HepG2 (cell line): ENCODE data around the gene DOCK3. TPM values are rescaled to one million over a fixed set of nuclear protein-coding genes. Genes with fewer than 3 reads are reported as not detected.

ENCODE experiments used
- ATAC-seq: fragments of 200-7000 bp; cut with Tn5 transposase; 3 replicates; pipeline ENCODE4 v1.9.1; 2020; ENCODE audit warnings: mild to moderate bottlenecking, moderate library complexity
- BruUV-seq: library from RNA; stranded (reverse); fragments of 400-500 nt; replicated peaks from 2 replicates; lab custom pipeline; 2021; lab: Mats Ljungman, UMichigan
- CTCF ChIA-PET: fragments of 300-600 bp; formaldehyde crosslinking; extraction: SDS; loops from one replicate; lab custom pipeline; 2021; ENCODE audit warnings: low total read pairs, inconsistent platforms, low intra/inter-chr PET ratio; lab: Yijun Ruan, JAX
- POLR2A ChIA-PET: fragments of 350-600 bp; sonication (Branson Sonifier 250); formaldehyde crosslinking; loops from one replicate; lab custom pipeline; 2020; ENCODE audit warnings: antibody characterized with exemption, inconsistent platforms; lab: Yijun Ruan, JAX
- DNase-seq: peaks from one replicate; pipeline ENCODE4 v3.0.0-alpha.2; 2015; ENCODE audit warnings: low spot score
- FAIRE-seq: peaks from 3 replicates; lab custom pipeline; 2011; peaks lifted over from hg19 to GRCh38; lab: Jason Lieb, UNC
- H2AFZ ChIP-seq: one replicate; pipeline ENCODE4 v1.6.1; 2011; ENCODE audit warnings: low read length, inconsistent platforms
- H3K27ac ChIP-seq: fragments of 300-600 bp; 3 replicates; pipeline ENCODE4 v1.8.0; 2011; ENCODE audit warnings: mixed run types, mild to moderate bottlenecking, mixed read lengths, low read length, inconsistent platforms; ENCODE audit not compliant: insufficient read depth; ENCODE audit errors: extremely low read length
- H3K27me3 ChIP-seq, 2 experiments: fragments of 200-600 bp in 1 of 2; 2 replicates in 1 of 2; 3 replicates in 1 of 2; pipeline versions ENCODE4 v1.6.0 to v1.8.0; 2011; ENCODE audit warnings: low read length in 2 of 2, mild to moderate bottlenecking in 2 of 2, moderate library complexity in 2 of 2, inconsistent platforms in 1 of 2; ENCODE audit not compliant: insufficient read depth in 2 of 2, control insufficient read depth in 1 of 2
- H3K36me3 ChIP-seq, 2 experiments: fragments of 200-600 bp in 1 of 2; replicated peaks in 1 of 2; 2 replicates in 1 of 2; 3 replicates in 1 of 2; pipeline versions ENCODE4 v1.5.1 to v1.8.0; 2011; ENCODE audit warnings: low read length in 2 of 2, inconsistent platforms in 1 of 2; ENCODE audit not compliant: insufficient read depth in 2 of 2, control insufficient read depth in 1 of 2
- H3K4me1 ChIP-seq: 2 replicates; pipeline ENCODE4 v1.5.1; 2012; ENCODE audit warnings: low read length, inconsistent platforms; ENCODE audit not compliant: insufficient read depth
- H3K4me2 ChIP-seq: 2 replicates; pipeline ENCODE4 v1.6.0; 2011; ENCODE audit warnings: low read depth, low read length, inconsistent platforms
- H3K4me3 ChIP-seq, 3 experiments: fragments of 200-600 bp in 1 of 3; sonication (generic), shearing (Covaris generic) in 1 of 3; replicated peaks in 1 of 3; 2 replicates each; pipeline ENCODE4 v1.5.1; 2011 to 2016; ENCODE audit warnings: low read length in 3 of 3, inconsistent platforms in 2 of 3, low read depth in 2 of 3, mild to moderate bottlenecking in 2 of 3, control low read depth in 1 of 3, mixed read lengths in 1 of 3; ENCODE audit not compliant: insufficient read depth in 1 of 3
- H3K79me2 ChIP-seq: one replicate; pipeline ENCODE4 v1.6.1; 2011; ENCODE audit warnings: low read length, inconsistent platforms; ENCODE audit not compliant: insufficient read depth
- H3K9ac ChIP-seq: 2 replicates; pipeline ENCODE4 v1.6.0; 2011; ENCODE audit warnings: mild to moderate bottlenecking, low read depth, low read length, inconsistent platforms; ENCODE audit not compliant: insufficient read depth
- H3K9me3 ChIP-seq: 2 replicates; pipeline ENCODE4 v1.5.1; 2012; ENCODE audit warnings: mild to moderate bottlenecking, low read length
- H4K20me1 ChIP-seq: 2 replicates; pipeline ENCODE4 v1.6.0; 2011; ENCODE audit warnings: inconsistent platforms, mild to moderate bottlenecking, low read length, moderate library complexity; ENCODE audit not compliant: insufficient read depth
- BCL6 ChIP-seq: IDR thresholded peaks from 2 replicates; pipeline ENCODE4 v1.6.1; 2016; ENCODE audit warnings: missing genetic modification reagents, missing compliant biosample characterization
- CHD4 ChIP-seq: fragments of 200-600 bp; sonication (generic); IDR thresholded peaks from 2 replicates; pipeline ENCODE4 v1.7.0; 2017; ENCODE audit warnings: mild to moderate bottlenecking, low read length, borderline replicate concordance
- KDM5B ChIP-seq: sonication (generic); formaldehyde crosslinking; IDR thresholded peaks from 2 replicates; pipeline ENCODE4 v1.4.0; 2020; ENCODE audit warnings: missing genetic modification reagents, mild to moderate bottlenecking, borderline replicate concordance
- KLF9 ChIP-seq: IDR thresholded peaks from 2 replicates; pipeline ENCODE4 v1.6.1; 2016; ENCODE audit warnings: low read depth
- NFRKB ChIP-seq: fragments of 450-650 bp; IDR thresholded peaks from 2 replicates; pipeline ENCODE4 v1.6.1; 2017
- NRL ChIP-seq: sonication (generic); formaldehyde crosslinking; IDR thresholded peaks from 2 replicates; pipeline ENCODE4 v1.5.0; 2020; ENCODE audit warnings: missing genetic modification reagents, mild to moderate bottlenecking, moderate library complexity, borderline replicate concordance
- RCOR2 ChIP-seq: IDR thresholded peaks from 2 replicates; pipeline ENCODE4 v1.6.1; 2016; ENCODE audit warnings: missing biosample characterization, missing genetic modification reagents
- ZFYVE20 ChIP-seq: sonication (generic); formaldehyde crosslinking; IDR thresholded peaks from 2 replicates; pipeline ENCODE4 v1.8.0; 2023; ENCODE audit warnings: low read depth, mild to moderate bottlenecking, moderate library complexity, missing genetic modification reagents, borderline replicate concordance
- ZNF329 ChIP-seq: sonication (generic); formaldehyde crosslinking; IDR thresholded peaks from 2 replicates; pipeline ENCODE4 v1.9.0; 2021; ENCODE audit warnings: low read depth, mild to moderate bottlenecking, missing genetic modification reagents
- ZNF670 ChIP-seq: sonication (generic); formaldehyde crosslinking; IDR thresholded peaks from 2 replicates; pipeline ENCODE4 v1.8.0; 2022; ENCODE audit warnings: mild to moderate bottlenecking, missing genetic modification reagents, borderline replicate concordance
- WGBS: methylation state at CpG from one replicate; pipeline ENCODE4 v1.1.6; 2017; ENCODE audit warnings: low lambda C conversion rate; 5-methylcytosine and 5-hydroxymethylcytosine counted together
- in situ Hi-C: cut with HindIII; loops from 2 replicates; pipeline ENCODE4 v1.10.0; 2017; ENCODE audit warnings: low pct_unique_long_range_greater_than_20kb; ENCODE audit not compliant: extremely low pct_ligation_motif_present
- intact Hi-C: fragments of 100-400 bp; cut with micrococcal nuclease; formaldehyde crosslinking; loops from one replicate; pipeline ENCODE4 v1.10.0; 2022; ENCODE audit not compliant: unreplicated experiment
- polyA plus RNA-seq, 8 experiments: library from polyadenylated mRNA; depleted of rRNA in 3 of 8; stranded (reverse) in 7 of 8; unstranded in 1 of 8; fragments of >200 nt; fragmentation: Illumina TruSeq in 4 of 8; extraction: Trizol in 4 of 8; gene quantifications; 2 replicates each; pipeline versions ENCODE4 v1.2.1 to v1.2.3, GENCODE V29; 2011 to 2016; ENCODE audit warnings: low read depth in 4 of 8, missing spikeins in 1 of 8, mixed read lengths in 1 of 8; ENCODE audit not compliant: insufficient read depth in 1 of 8
- total RNA-seq, 5 experiments: library from RNA; depleted of rRNA; stranded (reverse); fragments of >200 nt; fragmentation: Illumina TruSeq; extraction: Trizol; gene quantifications; 2 replicates each; pipeline ENCODE4 v1.2.3, GENCODE V29; 2016; ENCODE audit warnings: low read depth in 1 of 5
- TF ChIP-seq, protein P1 (sequence below): sonication (generic); formaldehyde crosslinking; IDR thresholded peaks from 2 replicates; pipeline ENCODE4 v1.4.0; 2020; ENCODE audit warnings: missing genetic modification reagents

Gene DOCK3
- total and polyA plus RNA-seq, 2 of the 13 experiments (the other 11 are each of a cell fraction or from before 2014, with no cell fraction given) = not detected

DNA sequence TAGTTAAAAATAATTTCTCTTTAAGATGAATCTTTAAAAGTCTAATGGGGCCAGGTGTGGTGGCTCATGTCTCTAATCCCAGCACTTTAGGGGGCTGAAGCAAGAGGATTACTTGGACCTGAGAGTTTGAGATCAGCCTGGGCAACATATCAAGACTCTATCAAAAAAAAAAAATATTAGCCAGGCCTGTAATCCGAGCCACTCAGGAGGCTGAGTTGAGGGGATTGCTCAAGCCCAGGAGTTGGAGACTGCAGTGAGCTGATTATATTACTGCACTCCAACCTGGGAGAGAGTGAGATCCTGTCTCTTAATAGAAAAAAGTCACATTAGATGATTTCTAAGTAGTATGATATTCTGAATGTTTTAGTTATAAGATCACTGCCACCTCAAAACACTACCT lies 388.3 kb downstream of the DOCK3 start (continued):
- TF ChIP-seq, protein P1, sequence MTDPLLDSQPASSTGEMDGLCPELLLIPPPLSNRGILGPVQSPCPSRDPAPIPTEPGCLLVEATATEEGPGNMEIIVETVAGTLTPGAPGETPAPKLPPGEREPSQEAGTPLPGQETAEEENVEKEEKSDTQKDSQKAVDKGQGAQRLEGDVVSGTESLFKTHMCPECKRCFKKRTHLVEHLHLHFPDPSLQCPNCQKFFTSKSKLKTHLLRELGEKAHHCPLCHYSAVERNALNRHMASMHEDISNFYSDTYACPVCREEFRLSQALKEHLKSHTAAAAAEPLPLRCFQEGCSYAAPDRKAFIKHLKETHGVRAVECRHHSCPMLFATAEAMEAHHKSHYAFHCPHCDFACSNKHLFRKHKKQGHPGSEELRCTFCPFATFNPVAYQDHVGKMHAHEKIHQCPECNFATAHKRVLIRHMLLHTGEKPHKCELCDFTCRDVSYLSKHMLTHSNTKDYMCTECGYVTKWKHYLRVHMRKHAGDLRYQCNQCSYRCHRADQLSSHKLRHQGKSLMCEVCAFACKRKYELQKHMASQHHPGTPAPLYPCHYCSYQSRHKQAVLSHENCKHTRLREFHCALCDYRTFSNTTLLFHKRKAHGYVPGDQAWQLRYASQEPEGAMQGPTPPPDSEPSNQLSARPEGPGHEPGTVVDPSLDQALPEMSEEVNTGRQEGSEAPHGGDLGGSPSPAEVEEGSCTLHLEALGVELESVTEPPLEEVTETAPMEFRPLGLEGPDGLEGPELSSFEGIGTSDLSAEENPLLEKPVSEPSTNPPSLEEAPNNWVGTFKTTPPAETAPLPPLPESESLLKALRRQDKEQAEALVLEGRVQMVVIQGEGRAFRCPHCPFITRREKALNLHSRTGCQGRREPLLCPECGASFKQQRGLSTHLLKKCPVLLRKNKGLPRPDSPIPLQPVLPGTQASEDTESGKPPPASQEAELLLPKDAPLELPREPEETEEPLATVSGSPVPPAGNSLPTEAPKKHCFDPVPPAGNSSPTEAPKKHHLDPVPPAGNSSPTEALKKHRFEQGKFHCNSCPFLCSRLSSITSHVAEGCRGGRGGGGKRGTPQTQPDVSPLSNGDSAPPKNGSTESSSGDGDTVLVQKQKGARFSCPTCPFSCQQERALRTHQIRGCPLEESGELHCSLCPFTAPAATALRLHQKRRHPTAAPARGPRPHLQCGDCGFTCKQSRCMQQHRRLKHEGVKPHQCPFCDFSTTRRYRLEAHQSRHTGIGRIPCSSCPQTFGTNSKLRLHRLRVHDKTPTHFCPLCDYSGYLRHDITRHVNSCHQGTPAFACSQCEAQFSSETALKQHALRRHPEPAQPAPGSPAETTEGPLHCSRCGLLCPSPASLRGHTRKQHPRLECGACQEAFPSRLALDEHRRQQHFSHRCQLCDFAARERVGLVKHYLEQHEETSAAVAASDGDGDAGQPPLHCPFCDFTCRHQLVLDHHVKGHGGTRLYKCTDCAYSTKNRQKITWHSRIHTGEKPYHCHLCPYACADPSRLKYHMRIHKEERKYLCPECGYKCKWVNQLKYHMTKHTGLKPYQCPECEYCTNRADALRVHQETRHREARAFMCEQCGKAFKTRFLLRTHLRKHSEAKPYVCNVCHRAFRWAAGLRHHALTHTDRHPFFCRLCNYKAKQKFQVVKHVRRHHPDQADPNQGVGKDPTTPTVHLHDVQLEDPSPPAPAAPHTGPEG (CRISPR knock-in tag) = no peak
- TF ChIP-seq ZNF329 (CRISPR knock-in tag) (no peak), ZNF670 (CRISPR knock-in tag) (no peak), KDM5B (CRISPR knock-in tag) (no peak)

DNA sequence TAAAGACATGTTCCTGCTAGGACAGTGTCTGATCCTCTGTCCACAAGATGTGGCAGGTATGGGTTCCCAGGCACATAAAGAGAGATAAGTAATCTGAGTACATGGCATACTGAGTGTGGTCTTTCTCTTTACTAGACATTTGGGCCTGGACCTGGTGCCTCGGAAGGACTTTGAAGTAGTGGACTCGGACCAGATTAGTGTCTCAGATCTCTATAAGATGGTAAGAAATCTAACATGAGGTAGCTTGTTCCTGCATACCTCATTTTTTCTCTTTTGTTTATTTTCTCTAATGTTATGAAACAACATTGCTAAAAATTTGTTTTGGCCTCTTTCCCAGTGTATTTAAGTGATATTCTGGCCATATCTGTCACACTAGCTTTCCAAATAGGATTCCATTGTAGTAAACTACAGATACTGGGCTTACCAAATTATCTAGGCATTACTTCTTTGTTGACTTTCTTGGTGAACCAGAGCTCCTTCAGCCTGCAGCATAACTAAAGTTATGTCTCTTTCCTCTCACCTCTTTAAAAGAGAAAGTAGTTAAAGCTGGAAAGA lies 400.6 kb downstream of the DOCK3 start:
- CTCF ChIA-PET = no interaction called here
- in situ Hi-C loops = no loop called here
- Histone ChIP-seq H3K79me2 (no peaks in the 10 kb centered on the region), H3K27ac (no peak overlapping the region), H3K4me2 (no peak overlapping the region), H3K4me3 (no peak overlapping the region)
- BruUV-seq = no TSS peak
- TF ChIP-seq NRL (CRISPR knock-in tag) (no peak), BCL6 (no peak), RCOR2 (CRISPR knock-in tag) (no peak), KLF9 (CRISPR knock-in tag) (no peak), ZFYVE20 (CRISPR knock-in tag) (no peak), NFRKB (no peak), CHD4 (no peak)
- TF ChIP-seq, all 625 proteins: peak for 0
- Histone ChIP-seq H4K20me1 (no peaks in the 10 kb centered on the region), H3K27me3 (no peaks in the 10 kb centered on the region), H3K9ac (no peak overlapping the region), H3K4me1 (no peaks in the 10 kb centered on the region), H2AFZ (no peak overlapping the region), H3K9me3 (no peaks in the 10 kb centered on the region), H3K36me3 (no peaks in the 10 kb centered on the region)
- DNase-seq (no peak), ATAC-seq (no peak), FAIRE-seq (no peak)
- WGBS = 4% methylated on average over 2 of the region's 2 CpGs
- POLR2A ChIA-PET = no interaction called here
- intact Hi-C loops = no loop called here
